ENCODE measurements around the gene PTTG1IP.

Gene PTTG1IP

DNA sequence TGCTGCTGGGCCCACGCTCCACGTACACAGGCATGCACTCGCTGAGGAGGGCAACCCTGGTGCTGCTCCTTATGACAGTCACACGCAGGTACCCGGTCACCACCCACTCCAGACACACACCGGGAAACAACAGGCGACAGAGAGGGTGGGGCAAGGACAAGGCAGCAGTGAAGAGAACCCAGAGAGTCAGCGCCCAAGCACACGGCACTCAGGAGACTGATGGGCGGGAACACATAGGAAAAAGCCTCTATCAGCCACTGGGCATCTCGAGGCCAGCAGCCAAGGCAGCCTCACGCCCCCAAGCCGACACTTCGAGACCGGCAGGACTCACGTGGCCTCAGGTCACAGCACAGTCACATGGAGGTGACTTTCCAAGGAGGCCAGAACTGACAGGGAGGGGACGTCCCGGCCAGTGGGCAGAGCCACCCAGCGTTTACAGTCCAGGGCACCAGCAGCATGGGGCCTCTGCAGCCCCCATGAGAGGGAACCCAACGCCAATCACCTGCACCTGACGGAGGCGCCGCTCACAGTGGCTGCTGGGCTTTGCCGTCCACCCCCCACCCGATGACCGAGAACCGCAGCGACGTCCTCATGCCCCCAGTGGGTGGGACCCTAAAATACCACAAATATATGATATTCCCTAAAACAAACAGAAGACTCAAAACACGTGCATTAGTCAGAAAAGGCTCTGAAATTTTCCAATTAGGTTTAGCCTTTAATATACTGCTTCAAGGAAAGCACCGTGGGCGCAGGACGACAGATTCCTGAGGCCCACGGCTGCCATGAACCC is 19.7 kb downstream of the PTTG1IP start:
- no peaks in the 10 kb centered on the region for H3K9me3 Mint-ChIP-seq
- peak overlapping the region in 1 of 2 donors; percentile 46 for H3K4me3 Mint-ChIP-seq
- peaks cover 14 to 21% of the 10 kb centered on the region in 2 donors for H3K4me1 Mint-ChIP-seq (ENCODE audit: low read depth in 2 of 2)
- H3K27me3 Mint-ChIP-seq: no peaks in the 10 kb centered on the region
- ATAC-seq (replicated peaks): no peak
- peaks cover 90% of the 10 kb centered on the region for H3K36me3 Mint-ChIP-seq (ENCODE audit: insufficient read depth)
- peak overlapping the region; percentile 77 to 86 for H3K27ac Mint-ChIP-seq
- no peak for DNase-seq

GRCh38 chr21:44850905-44851657 is 22.4 kb downstream of the PTTG1IP start:
- peak overlapping the region in 1 of 2 donors; percentile 13 for H3K27ac Mint-ChIP-seq
- DNase-seq (no peak), ATAC-seq (replicated peaks) (no peak)
- no peaks in the 10 kb centered on the region for H3K27me3 Mint-ChIP-seq
- H3K36me3 Mint-ChIP-seq (ENCODE audit: insufficient read depth): peaks cover 80% of the 10 kb centered on the region
- no peak overlapping the region for H3K4me3 Mint-ChIP-seq
- peaks cover 11 to 20% of the 10 kb centered on the region in 2 donors for H3K4me1 Mint-ChIP-seq (ENCODE audit: low read depth in 2 of 2)
- no peaks in the 10 kb centered on the region for H3K9me3 Mint-ChIP-seq

DNA sequence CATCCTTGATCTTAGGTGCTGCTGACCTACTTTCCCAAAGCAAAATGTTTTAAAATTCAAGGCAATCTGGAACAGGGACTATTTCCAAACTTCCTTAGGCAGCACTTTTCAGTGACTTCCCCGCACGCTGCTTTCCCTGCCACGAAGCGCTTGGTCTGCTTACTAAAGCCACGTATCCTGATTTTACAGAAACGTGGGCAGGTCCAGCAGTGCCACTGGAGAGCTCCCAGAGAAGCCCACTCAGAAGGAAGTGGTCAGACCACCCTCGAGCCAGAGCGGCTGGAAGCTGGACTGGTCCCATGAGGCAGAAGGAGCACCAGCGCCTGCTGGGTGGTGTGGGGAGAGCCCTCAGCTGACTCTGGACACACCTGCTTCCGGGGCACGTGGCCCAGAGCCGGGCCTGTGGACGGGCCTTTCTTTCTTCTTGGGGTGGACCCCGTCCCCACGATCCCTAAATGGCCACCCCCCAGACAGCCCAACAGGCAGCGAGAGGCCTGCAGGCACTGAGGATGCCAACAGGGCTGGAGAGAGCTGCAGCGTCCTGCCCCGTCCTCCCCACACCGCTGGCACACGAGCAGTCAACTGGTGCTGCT is 23.2 kb downstream of the PTTG1IP start:
- Mint-ChIP-seq H3K9me3 (no peaks in the 10 kb centered on the region), H3K36me3 (ENCODE audit: insufficient read depth) (peaks cover 74% of the 10 kb centered on the region), H3K27me3 (no peaks in the 10 kb centered on the region), H3K4me3 (no peak overlapping the region), H3K4me1 (ENCODE audit: low read depth in 2 of 2) (peaks cover 11 to 21% of the 10 kb centered on the region in 2 donors), H3K27ac (peak overlapping the region in 1 of 2 donors; percentile 13)
- no peak for DNase-seq
- ATAC-seq (replicated peaks): no peak

DNA sequence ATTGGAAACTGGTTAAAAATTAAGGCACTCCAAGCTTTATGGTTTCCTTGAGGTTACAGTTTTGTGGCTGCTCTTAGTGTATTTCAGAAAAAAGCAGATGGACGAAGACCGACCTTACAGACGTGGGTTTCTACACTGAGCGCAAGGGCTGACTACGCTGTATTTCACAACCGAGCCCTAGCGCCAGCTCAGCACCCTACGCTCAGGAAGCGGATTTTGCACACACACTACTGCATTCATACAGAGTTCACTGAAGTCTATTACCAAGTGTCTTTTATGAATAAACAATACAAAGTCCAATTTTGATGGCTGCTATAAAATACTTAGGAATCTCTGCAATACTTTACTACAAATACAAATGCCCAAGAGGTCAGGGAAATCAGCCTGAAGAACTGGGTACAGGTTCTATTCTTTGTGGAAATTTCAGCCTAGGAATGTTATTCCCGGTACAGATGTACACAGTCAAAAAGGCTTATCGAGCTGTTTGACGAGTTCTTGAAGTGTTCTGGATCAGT is 23.8 kb downstream of the PTTG1IP start:
- no peak for ATAC-seq (replicated peaks)
- Mint-ChIP-seq H3K4me1 (ENCODE audit: low read depth in 2 of 2) (peaks cover 11 to 20% of the 10 kb centered on the region in 2 donors), H3K4me3 (no peak overlapping the region), H3K27ac (no peak overlapping the region), H3K36me3 (ENCODE audit: insufficient read depth) (peaks cover 68% of the 10 kb centered on the region), H3K9me3 (no peaks in the 10 kb centered on the region), H3K27me3 (peaks cover 0 to under 1% of the 10 kb centered on the region in 2 donors)
- DNase-seq: no peak

- DNase-seq (no peak), ATAC-seq (replicated peaks) (no peak)
- Mint-ChIP-seq H3K27ac (no peak overlapping the region), H3K36me3 (ENCODE audit: insufficient read depth) (peaks cover 61% of the 10 kb centered on the region), H3K27me3 (peaks cover 0 to 7% of the 10 kb centered on the region in 2 donors), H3K9me3 (no peaks in the 10 kb centered on the region), H3K4me1 (ENCODE audit: low read depth in 2 of 2) (peaks cover 5 to 12% of the 10 kb centered on the region in 2 donors), H3K4me3 (no peak overlapping the region)
Observed at GRCh38 chr21:44848821-44849521, 24.5 kb downstream of the PTTG1IP start.

- H3K4me3 Mint-ChIP-seq: no peak overlapping the region
- H3K4me1 Mint-ChIP-seq (ENCODE audit: low read depth in 2 of 2): peaks cover 0 to 9% of the 10 kb centered on the region in 2 donors
- no peak for DNase-seq
- peaks cover 46% of the 10 kb centered on the region for H3K36me3 Mint-ChIP-seq (ENCODE audit: insufficient read depth)
- no peak overlapping the region for H3K27ac Mint-ChIP-seq
- ATAC-seq (replicated peaks): no peak
- H3K27me3 Mint-ChIP-seq: peaks cover 0 to 17% of the 10 kb centered on the region in 2 donors
- H3K9me3 Mint-ChIP-seq: no peaks in the 10 kb centered on the region
Observed at GRCh38 chr21:44847261-44848056, 26.0 kb downstream of the PTTG1IP start.

DNA sequence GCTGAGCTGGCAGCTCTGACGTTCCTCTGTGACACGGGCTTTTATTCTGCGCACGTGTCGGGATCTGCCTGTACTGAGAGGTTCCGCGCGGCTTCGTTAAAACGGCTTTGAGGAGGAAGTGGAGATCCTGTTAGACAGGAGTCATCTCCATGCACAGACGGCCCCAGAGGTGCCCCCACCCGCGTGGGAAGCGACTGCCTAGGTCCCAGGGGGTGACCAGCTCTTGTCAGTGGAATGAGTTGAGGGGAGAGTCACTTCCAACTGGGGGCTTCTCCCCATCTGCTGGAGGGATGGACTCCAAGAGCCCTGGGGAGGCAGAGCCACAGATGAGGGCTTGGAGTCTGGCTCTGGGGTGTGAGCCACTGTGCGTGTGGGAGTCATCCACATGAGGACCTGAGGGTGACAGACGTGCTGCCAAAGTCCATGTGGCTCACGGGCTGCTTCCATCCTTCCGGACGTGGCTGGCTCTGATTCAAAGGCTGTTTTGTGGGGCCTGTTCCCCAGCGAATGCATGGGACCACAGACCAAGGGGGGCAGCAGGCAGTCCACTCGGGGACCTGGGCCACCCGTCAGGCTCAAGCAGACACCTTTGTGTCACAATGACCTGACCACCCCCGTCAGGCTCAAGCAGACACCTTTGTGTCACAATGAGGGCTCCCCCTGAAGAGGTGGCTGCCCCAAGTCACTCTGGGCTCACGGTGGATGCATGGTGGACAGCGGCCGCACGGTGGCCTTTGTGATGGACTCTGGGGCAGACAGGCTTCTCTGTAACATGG is 26.8 kb downstream of the PTTG1IP start:
- Mint-ChIP-seq H3K4me3 (peak overlapping the region; percentile 58 to 66), H3K36me3 (ENCODE audit: insufficient read depth) (peaks cover 43% of the 10 kb centered on the region), H3K9me3 (no peaks in the 10 kb centered on the region), H3K27ac (peak overlapping the region in 1 of 2 donors; percentile 55), H3K4me1 (ENCODE audit: low read depth in 2 of 2) (peaks cover 0 to 9% of the 10 kb centered on the region in 2 donors), H3K27me3 (peaks cover 0 to 25% of the 10 kb centered on the region in 2 donors)
- no peak for DNase-seq
- ATAC-seq (replicated peaks): peak; percentile 40

- H3K27ac Mint-ChIP-seq: peak overlapping the region in 1 of 2 donors; percentile 55
- H3K9me3 Mint-ChIP-seq: no peaks in the 10 kb centered on the region
- peaks cover 38% of the 10 kb centered on the region for H3K36me3 Mint-ChIP-seq (ENCODE audit: insufficient read depth)
- peaks cover 0 to 9% of the 10 kb centered on the region in 2 donors for H3K4me1 Mint-ChIP-seq (ENCODE audit: low read depth in 2 of 2)
- ATAC-seq (replicated peaks): no peak
- H3K4me3 Mint-ChIP-seq: peak overlapping the region; percentile 58 to 66
- H3K27me3 Mint-ChIP-seq: peaks cover 0 to 31% of the 10 kb centered on the region in 2 donors
- no peak for DNase-seq
Observed at GRCh38 chr21:44846224-44846484, 27.3 kb downstream of the PTTG1IP start.

- H3K27me3 Mint-ChIP-seq: peaks cover 0 to 36% of the 10 kb centered on the region in 2 donors
- H3K27ac Mint-ChIP-seq: peak overlapping the region in 1 of 2 donors; percentile 55
- peaks cover 0 to 9% of the 10 kb centered on the region in 2 donors for H3K4me1 Mint-ChIP-seq (ENCODE audit: low read depth in 2 of 2)
- peak overlapping the region; percentile 58 to 66 for H3K4me3 Mint-ChIP-seq
- DNase-seq (peak; percentile 21 to 27 (median 26)), ATAC-seq (replicated peaks) (peak; percentile 79)
- no peaks in the 10 kb centered on the region for H3K9me3 Mint-ChIP-seq
- H3K36me3 Mint-ChIP-seq (ENCODE audit: insufficient read depth): peaks cover 33% of the 10 kb centered on the region
Observed at GRCh38 chr21:44845418-44846223, 27.9 kb downstream of the PTTG1IP start.

DNA sequence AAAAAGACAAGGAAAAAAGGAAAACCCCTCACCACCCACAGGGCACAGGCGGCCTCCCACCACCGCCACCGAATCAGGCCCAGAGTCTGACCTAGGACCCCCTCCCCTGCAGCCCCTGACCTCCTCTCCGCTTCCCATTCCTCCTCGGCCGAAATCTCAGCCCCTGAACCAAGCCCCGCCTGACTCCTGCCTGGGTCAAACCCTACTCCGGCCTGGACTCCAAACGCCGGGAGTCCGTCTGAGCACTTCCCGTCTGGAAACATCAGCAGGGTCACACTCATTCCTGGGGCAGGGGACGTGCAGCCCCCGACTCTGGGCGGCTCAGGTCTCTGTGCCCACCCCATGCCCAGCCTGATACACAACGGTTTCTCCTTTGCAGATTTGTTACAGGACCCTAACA is 29.2 kb downstream of the PTTG1IP start:
- H3K36me3 Mint-ChIP-seq (ENCODE audit: insufficient read depth): peaks cover 22% of the 10 kb centered on the region
- peaks cover 0 to 47% of the 10 kb centered on the region in 2 donors for H3K27me3 Mint-ChIP-seq
- no peak overlapping the region for H3K27ac Mint-ChIP-seq
- H3K4me1 Mint-ChIP-seq (ENCODE audit: low read depth in 2 of 2): peaks cover 0 to 9% of the 10 kb centered on the region in 2 donors
- ATAC-seq (replicated peaks) (no peak), DNase-seq (no peak)
- no peaks in the 10 kb centered on the region for H3K9me3 Mint-ChIP-seq
- H3K4me3 Mint-ChIP-seq: peak overlapping the region in 1 of 2 donors; percentile 51

DNA sequence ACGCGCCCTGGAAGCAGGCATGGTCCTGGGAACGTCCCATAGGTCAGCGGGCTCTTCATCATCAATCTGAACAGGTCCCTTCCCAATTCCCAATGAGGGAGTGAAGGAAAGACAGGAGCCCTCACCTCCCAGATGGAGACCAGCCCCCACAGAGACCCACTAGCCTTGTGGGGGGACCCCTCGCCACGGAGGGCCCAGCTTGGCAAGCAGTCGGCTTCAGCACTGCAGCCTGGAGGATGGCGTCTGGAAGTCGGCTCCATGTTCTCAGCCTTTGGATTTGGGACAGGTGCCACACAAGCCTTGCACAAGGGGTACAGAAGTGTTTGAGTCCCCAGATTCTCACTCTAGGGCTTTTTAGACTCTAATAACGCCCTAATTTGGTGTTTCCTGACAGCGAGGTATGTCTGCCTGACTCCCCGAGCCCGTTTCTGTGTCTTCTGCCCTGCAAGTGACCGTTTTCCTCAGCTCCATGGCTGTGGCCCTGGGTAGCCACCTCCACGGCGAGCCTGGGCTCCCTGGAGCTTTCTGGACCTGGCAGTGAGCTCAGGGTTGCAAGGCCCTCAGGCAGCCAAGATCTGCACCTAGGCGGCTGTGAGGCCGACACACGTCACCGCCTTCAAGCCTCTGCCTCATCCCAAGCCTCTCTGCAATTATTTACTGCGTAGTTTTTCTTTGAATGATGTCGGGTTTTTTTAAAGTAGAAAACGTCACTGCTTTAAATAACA is 30.6 kb downstream of the PTTG1IP start:
- ATAC-seq (replicated peaks): no peak
- H3K27ac Mint-ChIP-seq: peak overlapping the region in 1 of 2 donors; percentile 69
- no peak for DNase-seq
- no peaks in the 10 kb centered on the region for H3K9me3 Mint-ChIP-seq
- no peak overlapping the region for H3K4me3 Mint-ChIP-seq
- peaks cover 0 to 9% of the 10 kb centered on the region in 2 donors for H3K4me1 Mint-ChIP-seq (ENCODE audit: low read depth in 2 of 2)
- peaks cover 0 to 47% of the 10 kb centered on the region in 2 donors for H3K27me3 Mint-ChIP-seq
- H3K36me3 Mint-ChIP-seq (ENCODE audit: insufficient read depth): peaks cover 10% of the 10 kb centered on the region

All from effector memory CD8-positive, alpha-beta T cell (primary cell).